Suppressor macrophage treated with lipopolysaccharide for 4 hours (primary cell): Measurements from ENCODE around the gene PIP4K2A.
A peak's percentile ranks its signal among the peaks of the same experiment; 100 is the strongest.

Experiments
- DNase-seq: peaks from one replicate; pipeline ENCODE4 v3.0.0-alpha.2; 2020

PIP4K2A gene

GRCh38 chr10:22634606-22635459 is 79.5 kb downstream of the PIP4K2A start:
- no peak for DNase-seq

GRCh38 chr10:22634093-22634492 is 80.3 kb downstream of the PIP4K2A start:
- DNase-seq, result no peak

GRCh38 chr10:22633528-22633927 is 80.8 kb downstream of the PIP4K2A start:
- no peak for DNase-seq

GRCh38 chr10:22633106-22633505 is 81.3 kb downstream of the PIP4K2A start:
- no peak for DNase-seq

- peak; percentile 71 for DNase-seq
These were observed 82.6 kb downstream of the PIP4K2A start for GRCh38 chr10:22631646-22632278.

GRCh38 chr10:22631185-22631584 is 83.2 kb downstream of the PIP4K2A start:
- DNase-seq, result no peak

- DNase-seq, result peak; percentile 94
These were observed 83.9 kb downstream of the PIP4K2A start for GRCh38 chr10:22630234-22631174.

- peak; percentile 64 for DNase-seq
These were observed 84.5 kb downstream of the PIP4K2A start for GRCh38 chr10:22629852-22630233.

- no peak for DNase-seq
These were observed 85.3 kb downstream of the PIP4K2A start for GRCh38 chr10:22629126-22629525.

GRCh38 chr10:22628309-22628708 is 86.1 kb downstream of the PIP4K2A start:
- DNase-seq, result no peak

GRCh38 chr10:22626784-22627183 is 87.6 kb downstream of the PIP4K2A start:
- DNase-seq, result no peak

GRCh38 chr10:22625516-22626290 is 88.7 kb downstream of the PIP4K2A start:
- DNase-seq, result no peak

- peak; percentile 17 for DNase-seq
These were observed 90.1 kb downstream of the PIP4K2A start for GRCh38 chr10:22624287-22624738.

- DNase-seq, result no peak
These were observed 90.6 kb downstream of the PIP4K2A start for GRCh38 chr10:22623633-22624253.

GRCh38 chr10:22622242-22622806 is 92.1 kb downstream of the PIP4K2A start:
- no peak for DNase-seq

- no peak for DNase-seq
These were observed 92.7 kb downstream of the PIP4K2A start for GRCh38 chr10:22621726-22622125.

- no peak for DNase-seq
These were observed 93.4 kb downstream of the PIP4K2A start for GRCh38 chr10:22620929-22621328.

- no peak for DNase-seq
These were observed 94.1 kb downstream of the PIP4K2A start for GRCh38 chr10:22620140-22620857.

GRCh38 chr10:22619101-22619500 is 95.3 kb downstream of the PIP4K2A start:
- DNase-seq, result no peak

- no peak for DNase-seq
These were observed 96.1 kb downstream of the PIP4K2A start for GRCh38 chr10:22618078-22618785.
